A673 (cell line): ENCODE results near the gene ADAMTSL1.

Experiments used
- EZH2 ChIP-seq: fragments of 200-600 bp; sonication (generic); IDR thresholded peaks from 2 replicates; pipeline ENCODE4 v1.6.1; 2017; ENCODE audit warnings: borderline replicate concordance, low read depth, mild to moderate bottlenecking, mixed read lengths, antibody characterized with exemption, low read length; ENCODE audit not compliant: poor library complexity, severe bottlenecking
- TF ChIP-seq, protein P1 (sequence below): fragments of 300-800, 200-600 bp; sonication (generic); conservative IDR thresholded peaks from 2 replicates; pipeline ENCODE4 v1.5.1; 2017; ENCODE audit warnings: low read depth, mild to moderate bottlenecking, antibody characterized with exemption, low read length, moderate library complexity, mixed read lengths

DNA sequence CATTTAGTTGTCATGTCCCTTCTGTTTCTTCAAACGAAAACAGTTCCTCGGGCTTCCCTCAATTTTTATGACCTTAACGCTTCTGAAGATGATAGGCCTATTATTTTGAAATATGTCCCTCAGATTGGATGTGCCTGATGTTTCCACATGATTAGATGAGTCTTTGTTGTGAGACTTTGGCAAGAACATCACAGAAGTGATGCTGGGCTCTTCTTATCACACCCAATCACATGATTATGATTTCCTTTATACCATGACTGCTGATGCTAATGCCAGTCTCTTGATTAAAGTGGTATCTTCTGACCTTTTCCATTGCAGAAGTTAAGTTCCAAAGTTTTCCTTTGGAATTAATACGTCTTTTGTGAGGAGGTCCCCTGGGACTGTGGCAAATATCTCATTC lies 383.4 kb downstream of the ADAMTSL1 start:
- TF ChIP-seq, protein P1, sequence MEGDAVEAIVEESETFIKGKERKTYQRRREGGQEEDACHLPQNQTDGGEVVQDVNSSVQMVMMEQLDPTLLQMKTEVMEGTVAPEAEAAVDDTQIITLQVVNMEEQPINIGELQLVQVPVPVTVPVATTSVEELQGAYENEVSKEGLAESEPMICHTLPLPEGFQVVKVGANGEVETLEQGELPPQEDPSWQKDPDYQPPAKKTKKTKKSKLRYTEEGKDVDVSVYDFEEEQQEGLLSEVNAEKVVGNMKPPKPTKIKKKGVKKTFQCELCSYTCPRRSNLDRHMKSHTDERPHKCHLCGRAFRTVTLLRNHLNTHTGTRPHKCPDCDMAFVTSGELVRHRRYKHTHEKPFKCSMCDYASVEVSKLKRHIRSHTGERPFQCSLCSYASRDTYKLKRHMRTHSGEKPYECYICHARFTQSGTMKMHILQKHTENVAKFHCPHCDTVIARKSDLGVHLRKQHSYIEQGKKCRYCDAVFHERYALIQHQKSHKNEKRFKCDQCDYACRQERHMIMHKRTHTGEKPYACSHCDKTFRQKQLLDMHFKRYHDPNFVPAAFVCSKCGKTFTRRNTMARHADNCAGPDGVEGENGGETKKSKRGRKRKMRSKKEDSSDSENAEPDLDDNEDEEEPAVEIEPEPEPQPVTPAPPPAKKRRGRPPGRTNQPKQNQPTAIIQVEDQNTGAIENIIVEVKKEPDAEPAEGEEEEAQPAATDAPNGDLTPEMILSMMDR = no peak
- TF ChIP-seq EZH2 = no peak
